HG03354 (cell line): Measurements from ENCODE around the gene GNG2.

Experiments
- ATAC-seq: cut with Tn5 transposase; IDR thresholded peaks from one replicate; pipeline ENCODE4 v1.9.1; 2021; ENCODE audit warnings: mild to moderate bottlenecking; ENCODE audit not compliant: unreplicated experiment, poor library complexity, severe bottlenecking

The GNG2 gene

GRCh38 chr14:51978681-51979085, 118.3 kb downstream of the GNG2 start:
- ATAC-seq, result no peak

GRCh38 chr14:51979088-51979709, 118.8 kb downstream of the GNG2 start:
- peak; percentile 74 for ATAC-seq

- peak; percentile 58 for ATAC-seq
These were observed 120.9 kb downstream of the GNG2 start for GRCh38 chr14:51981218-51981854.

GRCh38 chr14:51988221-51988620, 127.8 kb downstream of the GNG2 start:
- no peak for ATAC-seq

- ATAC-seq, result peak; percentile 98
These were observed 129.2 kb downstream of the GNG2 start, which contains the start of gene RTRAF for GRCh38 chr14:51989293-51990234. Gene RTRAF (plus strand): TSS chr14:51989546. CDS start chr14:51989640, 94 bp downstream.

GRCh38 chr14:51990488-51990887, 130.1 kb downstream of the GNG2 start:
- ATAC-seq, result no peak

GRCh38 chr14:51993285-51993920, 133.0 kb downstream of the GNG2 start:
- no peak for ATAC-seq

GRCh38 chr14:51996148-51996746, 135.8 kb downstream of the GNG2 start:
- ATAC-seq, result no peak

- no peak for ATAC-seq
These were observed 137.9 kb downstream of the GNG2 start for GRCh38 chr14:51998348-51998747.

- no peak for ATAC-seq
These were observed 138.7 kb downstream of the GNG2 start for GRCh38 chr14:51999084-51999483.

- no peak for ATAC-seq
These were observed 139.7 kb downstream of the GNG2 start for GRCh38 chr14:52000019-52000582.

- no peak for ATAC-seq
These were observed 140.3 kb downstream of the GNG2 start for GRCh38 chr14:52000696-52001095.

GRCh38 chr14:52002542-52002941, 142.1 kb downstream of the GNG2 start:
- no peak for ATAC-seq

- ATAC-seq, result no peak
These were observed 142.9 kb downstream of the GNG2 start for GRCh38 chr14:52003324-52003723.

- no peak for ATAC-seq
These were observed 145.2 kb downstream of the GNG2 start for GRCh38 chr14:52005625-52006024.

GRCh38 chr14:52006361-52006760, 145.9 kb downstream of the GNG2 start:
- ATAC-seq, result no peak

GRCh38 chr14:52007211-52007610, 146.8 kb downstream of the GNG2 start:
- ATAC-seq, result no peak

GRCh38 chr14:52007637-52008036, 147.2 kb downstream of the GNG2 start:
- ATAC-seq, result no peak

GRCh38 chr14:52008136-52008535, 147.7 kb downstream of the GNG2 start:
- ATAC-seq, result no peak
